ENCODE measurements around the gene INSM2.

Gene INSM2

GRCh38 chr14:35549551-35549950 lies 15.6 kb downstream of the INSM2 start:
- DNase-seq: no peak

GRCh38 chr14:35551081-35551480 lies 17.1 kb downstream of the INSM2 start:
- no peak for DNase-seq

- DNase-seq: no peak
Measured at GRCh38 chr14:35553808-35554207, 19.8 kb downstream of the INSM2 start.

- no peak for DNase-seq
Measured at GRCh38 chr14:35556548-35556947, 22.6 kb downstream of the INSM2 start.

- DNase-seq: no peak
Measured at GRCh38 chr14:35557221-35557747, 23.3 kb downstream of the INSM2 start.

- no peak for DNase-seq
Measured at GRCh38 chr14:35558680-35559079, 24.7 kb downstream of the INSM2 start.

- no peak for DNase-seq
Measured at GRCh38 chr14:35565871-35566464, 32.0 kb downstream of the INSM2 start.

- DNase-seq: no peak
Measured at GRCh38 chr14:35571598-35571997, 37.6 kb downstream of the INSM2 start.

GRCh38 chr14:35573911-35574310 lies 39.9 kb downstream of the INSM2 start:
- DNase-seq: no peak

- no peak for DNase-seq
Measured at GRCh38 chr14:35576260-35576659, 42.3 kb downstream of the INSM2 start.

GRCh38 chr14:35576856-35577255 lies 42.9 kb downstream of the INSM2 start:
- no peak for DNase-seq

- DNase-seq: no peak
Measured at GRCh38 chr14:35578135-35578534, 44.2 kb downstream of the INSM2 start.

GRCh38 chr14:35578639-35579038 lies 44.7 kb downstream of the INSM2 start:
- DNase-seq: no peak
